SK-N-SH (cell line): ENCODE results near the gene ADAMTS14. TPM values are rescaled to one million over a fixed set of nuclear protein-coding genes. Genes with fewer than 3 reads are reported as not detected.

ENCODE experiments used
- CTCF ChIP-seq: fragments of 200-600 bp; sonication (generic); IDR thresholded peaks from 2 replicates; pipeline ENCODE4 v1.6.1; 2017; ENCODE audit warnings: antibody characterized with exemption, mild to moderate bottlenecking, moderate library complexity
- EP300 ChIP-seq, 2 experiments: IDR thresholded peaks; 2 replicates each; pipeline versions ENCODE4 v1.4.0 to v1.6.1; 2012; ENCODE audit warnings: borderline replicate concordance in 1 of 2, low read depth in 1 of 2, low read length in 1 of 2
- EZH2phosphoT487 ChIP-seq: fragments of 200-600 bp; sonication (generic); IDR thresholded peaks from 2 replicates; pipeline ENCODE4 v1.6.1; 2017; ENCODE audit warnings: low read depth, mixed run types, mild to moderate bottlenecking, antibody characterized with exemption, moderate library complexity, borderline replicate concordance
- FOXM1 ChIP-seq: IDR thresholded peaks from 2 replicates; pipeline ENCODE4 v1.4.0; 2012; ENCODE audit warnings: low read depth, mild to moderate bottlenecking
- GABPA ChIP-seq: IDR thresholded peaks from 2 replicates; pipeline ENCODE4 v1.4.0; 2012; ENCODE audit warnings: low read depth, mild to moderate bottlenecking
- MEF2A ChIP-seq: IDR thresholded peaks from 2 replicates; pipeline ENCODE4 v1.4.0; 2012; ENCODE audit warnings: low read depth, borderline replicate concordance
- NRF1 ChIP-seq: IDR thresholded peaks from 2 replicates; pipeline ENCODE4 v1.6.1; 2012; ENCODE audit warnings: low read depth, mild to moderate bottlenecking, low read length
- RAD21 ChIP-seq: IDR thresholded peaks from 2 replicates; pipeline ENCODE4 v1.6.1; 2012; ENCODE audit warnings: mild to moderate bottlenecking, low read length
- RFX5 ChIP-seq: IDR thresholded peaks from 2 replicates; pipeline ENCODE4 v1.6.1; 2012; ENCODE audit warnings: mild to moderate bottlenecking, improper control_type of control experiment, low read length
- RXRA ChIP-seq: IDR thresholded peaks from 2 replicates; pipeline ENCODE4 v1.4.0; 2012; ENCODE audit warnings: low read depth, mild to moderate bottlenecking, borderline replicate concordance
- TAF1 ChIP-seq: IDR thresholded peaks from 2 replicates; pipeline ENCODE4 v1.6.1; 2012; ENCODE audit warnings: low read depth, mild to moderate bottlenecking, low read length, moderate library complexity, borderline replicate concordance
- TEAD4 ChIP-seq: IDR thresholded peaks from 2 replicates; pipeline ENCODE4 v1.4.0; 2012; ENCODE audit warnings: mild to moderate bottlenecking, borderline replicate concordance; ENCODE audit not compliant: insufficient read depth
- USF1 ChIP-seq: IDR thresholded peaks from 2 replicates; pipeline ENCODE4 v1.4.0; 2012; ENCODE audit warnings: low read depth, borderline replicate concordance
- YY1 ChIP-seq: IDR thresholded peaks from 2 replicates; pipeline ENCODE4 v1.4.0; 2012; ENCODE audit warnings: low read depth, mild to moderate bottlenecking
- polyA plus RNA-seq, 3 experiments: library from polyadenylated mRNA; depleted of rRNA; stranded (reverse); fragments of >200 nt; gene quantifications; 2 replicates each; pipeline ENCODE4 v1.2.3, GENCODE V29; 2012
- TF ChIP-seq, protein P1 (sequence below): fragments of 150-350 bp; IDR thresholded peaks from 2 replicates; pipeline ENCODE4 v1.6.1; 2017; ENCODE audit warnings: antibody characterized with exemption, low read length, low read depth, borderline replicate concordance
- TF ChIP-seq, protein P2 (sequence below): IDR thresholded peaks from 2 replicates; pipeline ENCODE4 v1.4.0; 2012; ENCODE audit warnings: low read depth, borderline replicate concordance
- TF ChIP-seq, protein P3 (sequence below): fragments of 150-350 bp; IDR thresholded peaks from 2 replicates; pipeline ENCODE4 v1.6.1; 2016; ENCODE audit warnings: mild to moderate bottlenecking, low read depth, low read length

The ADAMTS14 gene
- polyA plus RNA-seq, 1 of the 3 experiments (the other 2 are of a cell fraction) = 1.1 TPM

- no peak for TF ChIP-seq CTCF
- TF ChIP-seq EZH2phosphoT487 = no peak
- no peak for TF ChIP-seq YY1
- TF ChIP-seq TEAD4 = peak; percentile 61; the same call in 1 of the 2 replicates
- TF ChIP-seq, protein P1, sequence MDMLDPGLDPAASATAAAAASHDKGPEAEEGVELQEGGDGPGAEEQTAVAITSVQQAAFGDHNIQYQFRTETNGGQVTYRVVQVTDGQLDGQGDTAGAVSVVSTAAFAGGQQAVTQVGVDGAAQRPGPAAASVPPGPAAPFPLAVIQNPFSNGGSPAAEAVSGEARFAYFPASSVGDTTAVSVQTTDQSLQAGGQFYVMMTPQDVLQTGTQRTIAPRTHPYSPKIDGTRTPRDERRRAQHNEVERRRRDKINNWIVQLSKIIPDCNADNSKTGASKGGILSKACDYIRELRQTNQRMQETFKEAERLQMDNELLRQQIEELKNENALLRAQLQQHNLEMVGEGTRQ = no peak
- TF ChIP-seq MEF2A = no peak; the same call in 1 of the 2 replicates
- TF ChIP-seq EP300 (IDR thresholded peaks at IDR 0.05; ENCODE audit: borderline replicate concordance in 1 of 2, low read depth in 1 of 2, low read length in 1 of 2) = peak; percentile 85 to 86; a peak in 3 of 4 replicates
- no peak for TF ChIP-seq RFX5
- TF ChIP-seq TAF1 = no peak
- no peak; the same call in 1 of the 2 replicates for TF ChIP-seq USF1
- TF ChIP-seq, protein P2, sequence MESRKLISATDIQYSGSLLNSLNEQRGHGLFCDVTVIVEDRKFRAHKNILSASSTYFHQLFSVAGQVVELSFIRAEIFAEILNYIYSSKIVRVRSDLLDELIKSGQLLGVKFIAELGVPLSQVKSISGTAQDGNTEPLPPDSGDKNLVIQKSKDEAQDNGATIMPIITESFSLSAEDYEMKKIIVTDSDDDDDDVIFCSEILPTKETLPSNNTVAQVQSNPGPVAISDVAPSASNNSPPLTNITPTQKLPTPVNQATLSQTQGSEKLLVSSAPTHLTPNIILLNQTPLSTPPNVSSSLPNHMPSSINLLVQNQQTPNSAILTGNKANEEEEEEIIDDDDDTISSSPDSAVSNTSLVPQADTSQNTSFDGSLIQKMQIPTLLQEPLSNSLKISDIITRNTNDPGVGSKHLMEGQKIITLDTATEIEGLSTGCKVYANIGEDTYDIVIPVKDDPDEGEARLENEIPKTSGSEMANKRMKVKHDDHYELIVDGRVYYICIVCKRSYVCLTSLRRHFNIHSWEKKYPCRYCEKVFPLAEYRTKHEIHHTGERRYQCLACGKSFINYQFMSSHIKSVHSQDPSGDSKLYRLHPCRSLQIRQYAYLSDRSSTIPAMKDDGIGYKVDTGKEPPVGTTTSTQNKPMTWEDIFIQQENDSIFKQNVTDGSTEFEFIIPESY = 0 out of 2 replicates have a peak, but pooled peaks have one; percentile 52
- TF ChIP-seq RAD21 = peak; percentile 38
- no peak for TF ChIP-seq FOXM1
- TF ChIP-seq, protein P3, sequence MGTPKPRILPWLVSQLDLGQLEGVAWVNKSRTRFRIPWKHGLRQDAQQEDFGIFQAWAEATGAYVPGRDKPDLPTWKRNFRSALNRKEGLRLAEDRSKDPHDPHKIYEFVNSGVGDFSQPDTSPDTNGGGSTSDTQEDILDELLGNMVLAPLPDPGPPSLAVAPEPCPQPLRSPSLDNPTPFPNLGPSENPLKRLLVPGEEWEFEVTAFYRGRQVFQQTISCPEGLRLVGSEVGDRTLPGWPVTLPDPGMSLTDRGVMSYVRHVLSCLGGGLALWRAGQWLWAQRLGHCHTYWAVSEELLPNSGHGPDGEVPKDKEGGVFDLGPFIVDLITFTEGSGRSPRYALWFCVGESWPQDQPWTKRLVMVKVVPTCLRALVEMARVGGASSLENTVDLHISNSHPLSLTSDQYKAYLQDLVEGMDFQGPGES = no peak
- TF ChIP-seq NRF1 = no peak
- TF ChIP-seq GABPA = no peak
- peak; percentile 68; the same call in 1 of the 2 replicates for TF ChIP-seq RXRA
Measured at GRCh38 chr10:70693619-70694335, 21.5 kb downstream of the ADAMTS14 start (continued).
